Aortic smooth muscle cell (primary cell): ENCODE measurements around the gene NTRK1. TPM values are rescaled to one million over a fixed set of nuclear protein-coding genes. Genes with fewer than 3 reads are reported as not detected.

Experiments used
- total RNA-seq: library from RNA; depleted of rRNA; stranded (reverse); fragments of >200 nt; gene quantifications from 2 replicates; pipeline ENCODE4 v1.2.3, GENCODE V29; 2014

The NTRK1 gene
- total RNA-seq: not detected in 2 replicates

GRCh38 chr1:156860628-156861423 lies at the start of gene NTRK1:
NTRK1 (plus strand) TSS chr1:156860865; CDS start chr1:156860935, 70 bp downstream.

GRCh38 chr1:156816561-156817328 lies 43.9 kb upstream of the NTRK1 start, which contains the start of gene SH2D2A:
SH2D2A (minus strand) TSS chr1:156816848; CDS start chr1:156816708, 140 bp downstream.

GRCh38 chr1:156858959-156859522 lies 1.6 kb upstream of the NTRK1 start, which contains the start of gene INSRR:
INSRR (minus strand) TSS chr1:156859117; CDS start chr1:156858621, 496 bp downstream.

GRCh38 chr1:156893048-156893953 lies 32.6 kb downstream of the NTRK1 start, which contains the start of gene PEAR1:
PEAR1 (plus strand) TSS chr1:156893718; CDS start chr1:156903927, 10,209 bp downstream.

GRCh38 chr1:156920233-156921052 lies 59.8 kb downstream of the NTRK1 start, which contains the start of gene LRRC71:
LRRC71 (plus strand) TSS chr1:156920632; CDS start chr1:156920804, 172 bp downstream.

Other genes with a start within 250 kb of the NTRK1 start
- gene HAPLN2, start 241.4 kb upstream of the NTRK1 start, total RNA-seq: not detected in 2 replicates
- 0.13 TPM in 1 of 2 replicates, not detected in the other for gene BCAN, start 218.7 kb upstream of the NTRK1 start, total RNA-seq
- 124 and 159 TPM in 2 replicates for gene NES, start 183.5 kb upstream of the NTRK1 start, total RNA-seq
- gene CRABP2, start 155.3 kb upstream of the NTRK1 start, total RNA-seq: 7.3 and 8.6 TPM in 2 replicates
- gene METTL25B, start 132.4 kb upstream of the NTRK1 start, total RNA-seq: 5.7 and 7.7 TPM in 2 replicates
- 7.7 and 7.8 TPM in 2 replicates for gene ISG20L2, start 132.1 kb upstream of the NTRK1 start, total RNA-seq
- 69.2 and 94.5 TPM in 2 replicates for gene MRPL24, start 119.8 kb upstream of the NTRK1 start, total RNA-seq
- gene HDGF, start 109.2 kb upstream of the NTRK1 start, total RNA-seq: 188 and 200 TPM in 2 replicates
- 10.4 and 13.3 TPM in 2 replicates for gene PRCC, start 93.3 kb upstream of the NTRK1 start, total RNA-seq
- gene SH2D2A, start 44.0 kb upstream of the NTRK1 start, total RNA-seq: 0.19 and 0.53 TPM in 2 replicates
- under 0.01 TPM in 1 of 2 replicates, not detected in the other for gene INSRR, start 1.7 kb upstream of the NTRK1 start, total RNA-seq
- 7.8 and 15.9 TPM in 2 replicates for gene PEAR1, start 32.9 kb downstream of the NTRK1 start, total RNA-seq
- gene LRRC71, start 59.8 kb downstream of the NTRK1 start, total RNA-seq: 0.13 and 0.75 TPM in 2 replicates
- 30.0 and 34.9 TPM in 2 replicates for gene ARHGEF11, start 184.9 kb downstream of the NTRK1 start, total RNA-seq
- not detected in 2 replicates for gene ETV3L, start 238.9 kb downstream of the NTRK1 start, total RNA-seq